PC-3 (cell line): ENCODE results near the gene KCNK4. TPM values are rescaled to one million over a fixed set of nuclear protein-coding genes. Genes with fewer than 3 reads are reported as not detected.

Experiments used
- ATAC-seq: fragments of 200-7000 bp; cut with Tn5 transposase; 2 replicates; pipeline ENCODE4 v1.9.1; 2020; ENCODE audit warnings: mild to moderate bottlenecking, moderate library complexity
- BruUV-seq: library from RNA; stranded (reverse); fragments of 400-500 nt; replicated peaks from 2 replicates; lab custom pipeline; 2021; lab: Mats Ljungman, UMichigan
- CTCF ChIA-PET: fragments of 300-600 bp; sonication (Branson Sonifier 250); formaldehyde crosslinking; loops from one replicate; lab custom pipeline; 2022; ENCODE audit warnings: antibody characterized with exemption; lab: Charles Lee
- POLR2A ChIA-PET: fragments of 300-600 bp; sonication (Branson Sonifier 250); formaldehyde crosslinking; loops from one replicate; lab custom pipeline; 2022; ENCODE audit warnings: antibody characterized with exemption; ENCODE audit not compliant: unreplicated experiment; lab: Charles Lee
- DNase-seq: peaks from one replicate; pipeline ENCODE4 v3.0.0-alpha.2; 2015
- H2AFZ ChIP-seq: fragments of 300-600 bp; sonication (generic); 2 replicates; pipeline ENCODE4 v1.6.0; 2016; ENCODE audit warnings: antibody characterized with exemption, low read length
- H3F3A ChIP-seq: fragments of 300-600 bp; sonication (generic); one replicate; pipeline ENCODE4 v1.6.0; 2017; ENCODE audit warnings: antibody characterized with exemption, low read length, control low read depth, mild to moderate bottlenecking; ENCODE audit not compliant: unreplicated experiment
- H3K27ac ChIP-seq: fragments of 300-600 bp; sonication (generic); 2 replicates; pipeline ENCODE4 v1.5.1; 2016; ENCODE audit warnings: mild to moderate bottlenecking, low read length
- H3K27me3 ChIP-seq: fragments of 300-600 bp; sonication (generic); 2 replicates; pipeline ENCODE4 v1.6.1; 2016; ENCODE audit warnings: low read length, mixed read lengths
- H3K36me3 ChIP-seq: fragments of 300-600 bp; sonication (generic); 2 replicates; pipeline ENCODE4 v1.6.1; 2016; ENCODE audit warnings: low read depth, mixed run types, low read length, mixed read lengths
- H3K4me1 ChIP-seq: fragments of 300-600 bp; sonication (generic); 2 replicates; pipeline ENCODE4 v1.5.1; 2016; ENCODE audit warnings: low read length; ENCODE audit not compliant: insufficient read depth
- H3K4me2 ChIP-seq: fragments of 300-600 bp; sonication (generic); 2 replicates; pipeline ENCODE4 v1.6.0; 2016; ENCODE audit warnings: low read length
- H3K4me3 ChIP-seq: fragments of 300-600 bp; sonication (generic); 2 replicates; pipeline ENCODE4 v1.5.1; 2016; ENCODE audit warnings: mild to moderate bottlenecking, low read length, mixed read lengths
- H3K79me2 ChIP-seq: fragments of 300-600 bp; sonication (generic); 2 replicates; pipeline ENCODE4 v1.6.1; 2017; ENCODE audit warnings: low read length, mixed read lengths
- H3K9ac ChIP-seq: fragments of 300-600 bp; sonication (generic); 2 replicates; pipeline ENCODE4 v1.6.0; 2016; ENCODE audit warnings: mild to moderate bottlenecking, low read length
- H3K9me2 ChIP-seq: fragments of 300-600 bp; sonication (generic); replicated peaks from 2 replicates; pipeline ENCODE4 v1.6.1; 2016; ENCODE audit warnings: mixed run types, low read length, mixed read lengths
- H3K9me3 ChIP-seq: fragments of 300-600 bp; sonication (generic); 2 replicates; pipeline ENCODE4 v1.6.1; 2016; ENCODE audit warnings: low read length, mixed read lengths
- H4K20me1 ChIP-seq: fragments of 300-600 bp; sonication (generic); 2 replicates; pipeline ENCODE4 v1.6.1; 2016; ENCODE audit warnings: low read length, mixed read lengths
- CTCF ChIP-seq: fragments of 300-600 bp; sonication (generic); conservative IDR thresholded peaks from 2 replicates; pipeline ENCODE4 v1.5.1; 2017; ENCODE audit warnings: antibody characterized with exemption, low read depth, mild to moderate bottlenecking, low read length
- EZH2 ChIP-seq: fragments of 300-600 bp; sonication (generic); IDR thresholded peaks from one replicate; pipeline ENCODE4 v1.6.1; 2017; ENCODE audit warnings: antibody characterized with exemption, mild to moderate bottlenecking, low read length; ENCODE audit not compliant: unreplicated experiment
- EZH2phosphoT487 ChIP-seq: fragments of 300-600 bp; sonication (generic); IDR thresholded peaks from 2 replicates; pipeline ENCODE4 v1.6.1; 2018; ENCODE audit warnings: mild to moderate bottlenecking, antibody characterized with exemption, low read length, borderline replicate concordance
- intact Hi-C: fragments of 100-400 bp; cut with micrococcal nuclease; formaldehyde crosslinking; loops from 2 replicates; pipeline ENCODE4 v1.9.0; 2023
- total RNA-seq: library from RNA; depleted of rRNA; stranded (reverse); fragments of >200 nt; gene quantifications from 2 replicates; pipeline ENCODE4 v1.2.3, GENCODE V29; 2014

The KCNK4 gene
- total RNA-seq, 1 experiment from 2014 or later = 1.2 TPM

GRCh38 chr11:64263021-64263946 lies 27.8 kb upstream of the KCNK4 start:
- Histone ChIP-seq H3K9me3 (no peaks in the 10 kb centered on the region), H3K4me2 (no peak overlapping the region), H3K27me3 (no peaks in the 10 kb centered on the region), H2AFZ (no peak overlapping the region), H3F3A (no peaks in the 10 kb centered on the region), H3K36me3 (peaks cover 42% of the 10 kb centered on the region), H3K9ac (no peak overlapping the region), H4K20me1 (0 out of 2 replicates have a peak, but pooled peaks cover 3% of the 10 kb centered on the region), H3K27ac (no peak overlapping the region), H3K9me2 (no peaks in the 10 kb centered on the region), H3K4me1 (peaks cover 13% of the 10 kb centered on the region), H3K4me3 (no peak overlapping the region), H3K79me2 (no peaks in the 10 kb centered on the region)
- CTCF ChIA-PET = no interaction called here
- intact Hi-C loops = no loop called here
- POLR2A ChIA-PET = no interaction called here
- no TSS peak for BruUV-seq
- TF ChIP-seq CTCF = 0 out of 2 replicates have a peak, but pooled peaks have one; percentile 30
- TF ChIP-seq EZH2 = no peak
- no peak for DNase-seq
- ATAC-seq = peak; percentile 45

- BruUV-seq = no TSS peak
These were observed 27.2 kb upstream of the KCNK4 start for GRCh38 chr11:64263947-64264317.

More at GRCh38 chr11:64263947-64264317, 27.2 kb upstream of the KCNK4 start:
- CTCF ChIA-PET = no interaction called here
- H3F3A ChIP-seq = no peaks in the 10 kb centered on the region
- no peak overlapping the region for H3K27ac ChIP-seq
- TF ChIP-seq EZH2 (no peak), CTCF (no peak), EZH2phosphoT487 (no peak)
- H3K9me3 ChIP-seq = no peaks in the 10 kb centered on the region
- 0 out of 2 replicates have a peak, but pooled peaks cover 3% of the 10 kb centered on the region for H4K20me1 ChIP-seq
- no peaks in the 10 kb centered on the region for H3K9me2 ChIP-seq
- ATAC-seq (no peak), DNase-seq (no peak)
- intact Hi-C loops = no loop called here
- H3K4me3 ChIP-seq = no peak overlapping the region
- H3K4me1 ChIP-seq = peaks cover 19% of the 10 kb centered on the region
- H3K9ac ChIP-seq = no peak overlapping the region
- H2AFZ ChIP-seq = no peak overlapping the region
- H3K27me3 ChIP-seq = no peaks in the 10 kb centered on the region
- H3K4me2 ChIP-seq = no peak overlapping the region
- H3K79me2 ChIP-seq = no peaks in the 10 kb centered on the region
- POLR2A ChIA-PET = interaction anchor here (0.6 kb wide), 1 partner anchor 9 kb away, joined by 12 read pairs; no protein-coding TSS in a partner anchor
- H3K36me3 ChIP-seq = peaks cover 40% of the 10 kb centered on the region
